Activated CD8-positive, alpha-beta memory T cell treated with anti-CD3 and anti-CD28 coated beads, Interleukin-2, amount 50 U/mL, for 24 hours (primary cell): ENCODE measurements around the gene EFCAB8.

Experiments used
- DNase-seq: peaks from one replicate; pipeline ENCODE4 v3.0.0-alpha.2; 2020; ENCODE audit errors: extremely low read depth

Gene EFCAB8

DNA sequence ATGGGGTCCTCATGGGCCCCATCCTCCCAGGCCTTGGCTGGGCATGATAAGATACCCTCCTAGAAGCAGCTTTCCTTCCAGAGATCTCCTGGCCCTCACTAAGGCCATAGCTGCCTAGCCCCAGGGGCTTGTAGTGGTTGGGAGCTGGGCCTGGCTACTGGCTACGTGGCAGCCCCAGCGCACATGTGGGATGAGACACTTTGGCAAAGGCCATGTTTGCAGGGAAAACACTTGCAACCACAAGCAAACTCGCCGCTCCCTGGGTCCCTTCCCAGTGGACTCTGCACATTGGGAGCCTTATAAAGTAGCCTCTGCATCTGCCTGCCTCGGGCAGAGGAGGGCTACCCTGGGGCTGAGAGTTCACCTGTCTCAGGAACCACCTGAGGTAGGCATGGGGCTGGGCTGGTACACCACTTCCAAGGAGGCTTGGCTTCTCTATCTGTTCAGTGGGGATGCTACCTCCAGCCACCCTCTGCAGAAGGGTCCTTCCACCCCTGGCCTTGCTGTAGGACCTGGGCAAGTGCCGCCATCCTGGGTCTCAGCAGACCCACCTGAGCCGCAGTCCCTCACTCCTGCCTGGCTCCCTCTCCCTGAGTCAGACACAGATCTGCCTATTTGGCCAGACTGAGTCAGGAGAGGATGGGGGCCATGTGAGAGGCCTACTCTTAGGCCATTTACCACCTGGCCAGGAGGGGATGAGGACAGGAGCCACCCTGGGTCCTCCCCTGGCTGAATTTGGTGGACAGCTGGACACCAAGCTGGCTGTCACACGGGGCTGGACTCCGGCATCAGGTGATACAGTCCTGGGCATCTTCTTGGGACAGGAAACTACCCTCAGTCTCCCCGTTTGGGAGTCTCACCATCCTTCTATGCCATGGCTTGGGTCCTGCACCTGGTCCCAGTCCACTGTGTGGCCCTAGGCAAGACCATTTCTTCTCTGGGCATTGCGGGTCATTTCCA lies 148.9 kb downstream of the EFCAB8 start, which contains the start of gene BPIFB2:
BPIFB2 (plus strand) TSS at position 329 of the 960 bp plus-strand sequence. CDS start 871 bp downstream, outside the sequence.
- DNase-seq: no peak

- DNase-seq: no peak
Measured at GRCh38 chr20:33008336-33009213, 149.9 kb downstream of the EFCAB8 start.

- DNase-seq: no peak
Measured at GRCh38 chr20:33009214-33010132, 150.8 kb downstream of the EFCAB8 start.

GRCh38 chr20:33010133-33010504 lies 151.4 kb downstream of the EFCAB8 start:
- DNase-seq: no peak

- DNase-seq: no peak
Measured at GRCh38 chr20:33010674-33011449, 152.1 kb downstream of the EFCAB8 start.
